NT2/D1 (cell line): Measurements from ENCODE around the gene CPEB1.
"Not testable (repeated sequence)": the region's sequence is repeated elsewhere in the genome, so short reads cannot be mapped to it uniquely, and the experiment has no call there.

Source experiments
- SUZ12 ChIP-seq: IDR thresholded peaks from 2 replicates; pipeline ENCODE4 v1.6.1; 2011; ENCODE audit not compliant: insufficient read length, insufficient read depth; ENCODE audit errors: extremely low read depth
- YY1 ChIP-seq: IDR thresholded peaks from 2 replicates; pipeline ENCODE4 v1.6.1; 2011; ENCODE audit not compliant: insufficient read length, insufficient read depth
- ZNF274 ChIP-seq: IDR thresholded peaks from 2 replicates; pipeline ENCODE4 v1.6.1; 2011; ENCODE audit warnings: mild to moderate bottlenecking, low read depth, low read length

DNA sequence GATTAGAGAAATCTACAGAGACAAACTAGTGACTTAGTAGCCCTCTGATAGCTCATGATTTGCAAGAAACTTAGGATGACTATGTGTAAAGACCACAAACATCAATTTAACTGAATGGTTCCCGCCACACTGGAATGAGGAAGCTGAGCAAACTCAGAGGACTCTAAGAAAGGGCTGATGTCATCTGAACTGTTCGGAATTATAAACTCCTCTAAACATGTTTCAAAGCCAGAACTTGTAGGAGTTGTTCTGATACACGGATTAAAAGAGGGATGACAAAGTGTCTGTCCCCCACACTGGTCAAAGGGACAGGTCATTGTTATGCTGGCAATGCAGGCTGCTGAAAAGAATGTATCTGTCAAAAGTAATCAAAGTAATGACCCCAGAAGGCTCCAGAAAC is 141.3 kb downstream of the CPEB1 start:
- TF ChIP-seq YY1, ZNF274, SUZ12: not testable (repeated sequence)
